ENCODE results near the gene YY1AP1. TPM values are rescaled to one million over a fixed set of nuclear protein-coding genes. Genes with fewer than 3 reads are reported as not detected.
"Not testable (repeated sequence)": the region's sequence is repeated elsewhere in the genome, so short reads cannot be mapped to it uniquely, and the experiment has no call there.

YY1AP1 gene
- total RNA-seq, 2 donors from 2014 or later: 41.9 to 62.1 TPM

DNA sequence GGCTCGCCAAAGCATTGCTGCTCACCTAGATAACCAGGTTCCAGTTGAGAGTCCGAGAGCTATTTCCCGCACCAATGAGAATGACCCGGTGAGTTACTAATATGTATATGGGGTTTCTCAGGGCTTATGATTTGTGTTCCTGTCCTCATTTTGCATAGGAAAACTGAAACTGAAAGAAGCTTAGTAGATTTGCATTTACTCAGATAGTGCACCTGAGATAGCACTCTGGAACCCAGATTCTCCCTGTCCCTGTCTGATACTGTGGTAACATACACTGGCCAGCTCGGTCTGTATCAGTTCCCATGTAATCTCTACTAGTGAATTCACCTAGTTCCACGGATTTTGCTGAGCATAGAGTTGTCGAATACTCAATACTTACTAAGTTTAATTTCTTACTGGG is 28.5 kb upstream of the YY1AP1 start:
- intact Hi-C loops (cut with DNase I): no loop called here
- TF ChIP-seq, protein P1, sequence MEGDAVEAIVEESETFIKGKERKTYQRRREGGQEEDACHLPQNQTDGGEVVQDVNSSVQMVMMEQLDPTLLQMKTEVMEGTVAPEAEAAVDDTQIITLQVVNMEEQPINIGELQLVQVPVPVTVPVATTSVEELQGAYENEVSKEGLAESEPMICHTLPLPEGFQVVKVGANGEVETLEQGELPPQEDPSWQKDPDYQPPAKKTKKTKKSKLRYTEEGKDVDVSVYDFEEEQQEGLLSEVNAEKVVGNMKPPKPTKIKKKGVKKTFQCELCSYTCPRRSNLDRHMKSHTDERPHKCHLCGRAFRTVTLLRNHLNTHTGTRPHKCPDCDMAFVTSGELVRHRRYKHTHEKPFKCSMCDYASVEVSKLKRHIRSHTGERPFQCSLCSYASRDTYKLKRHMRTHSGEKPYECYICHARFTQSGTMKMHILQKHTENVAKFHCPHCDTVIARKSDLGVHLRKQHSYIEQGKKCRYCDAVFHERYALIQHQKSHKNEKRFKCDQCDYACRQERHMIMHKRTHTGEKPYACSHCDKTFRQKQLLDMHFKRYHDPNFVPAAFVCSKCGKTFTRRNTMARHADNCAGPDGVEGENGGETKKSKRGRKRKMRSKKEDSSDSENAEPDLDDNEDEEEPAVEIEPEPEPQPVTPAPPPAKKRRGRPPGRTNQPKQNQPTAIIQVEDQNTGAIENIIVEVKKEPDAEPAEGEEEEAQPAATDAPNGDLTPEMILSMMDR (IDR thresholded peaks at IDR 0.05): no peak
- no peak for DNase-seq
- H3K27ac ChIP-seq: no peak overlapping the region
- H3K27me3 ChIP-seq: no peaks in the 10 kb centered on the region
- H3K36me3 ChIP-seq: no peaks in the 10 kb centered on the region
- H3K9me3 ChIP-seq: no peaks in the 10 kb centered on the region
- no peak overlapping the region for H3K4me3 ChIP-seq
- H3K4me1 ChIP-seq: no peaks in the 10 kb centered on the region
- no peak overlapping the region for H3K9ac ChIP-seq (ENCODE audit: low read depth in 2 of 2, low read length in 2 of 2)

DNA sequence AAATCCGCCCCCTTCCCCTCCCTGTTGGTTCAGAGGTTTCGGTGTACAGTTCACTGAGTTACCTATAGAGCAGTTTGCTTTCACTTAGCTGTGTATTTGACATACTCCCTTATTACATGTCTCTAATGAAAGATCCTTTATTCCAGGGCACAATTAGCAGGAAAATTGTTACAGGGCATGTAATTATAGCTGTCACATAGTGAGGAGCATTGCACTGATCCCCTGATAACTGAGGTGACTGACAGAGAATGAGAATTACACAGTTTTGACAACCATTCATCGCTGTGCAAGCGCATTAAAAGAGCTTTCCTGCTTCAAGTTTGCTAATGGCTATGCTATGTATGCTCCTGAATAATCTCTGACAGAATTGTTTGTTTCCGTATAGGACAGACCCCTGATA is 27.2 kb upstream of the YY1AP1 start:
- H3K9me3 ChIP-seq: no peaks in the 10 kb centered on the region
- H3K9ac ChIP-seq (ENCODE audit: low read depth in 2 of 2, low read length in 2 of 2): no peak overlapping the region
- TF ChIP-seq, protein P1 (IDR thresholded peaks at IDR 0.05): no peak
- intact Hi-C loops (cut with DNase I): no loop called here
- H3K36me3 ChIP-seq: no peaks in the 10 kb centered on the region
- no peak overlapping the region for H3K4me3 ChIP-seq
- DNase-seq: no peak
- H3K27me3 ChIP-seq: no peaks in the 10 kb centered on the region
- no peak overlapping the region for H3K27ac ChIP-seq
- H3K4me1 ChIP-seq: no peaks in the 10 kb centered on the region

DNA sequence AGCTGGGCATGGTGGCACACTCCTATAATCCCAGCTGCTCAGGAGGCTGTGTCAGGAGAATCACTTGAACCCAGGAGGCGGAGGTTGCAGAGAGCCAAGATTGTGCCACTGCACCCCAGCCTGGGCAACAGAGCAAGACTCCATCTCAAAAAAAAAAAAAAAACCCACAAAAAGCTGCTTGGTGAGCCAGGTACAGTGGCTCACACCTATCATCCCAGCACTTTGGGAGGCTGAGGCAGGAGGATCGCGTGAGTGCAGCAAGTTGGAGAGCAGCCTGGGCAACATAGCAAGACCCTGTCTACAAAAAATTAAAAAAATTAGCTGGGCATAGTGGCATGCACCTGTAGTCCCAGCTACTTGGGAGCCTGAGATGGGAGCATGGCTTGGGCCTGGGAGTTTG is 26.5 kb upstream of the YY1AP1 start:
- DNase-seq; H3K9me3 ChIP-seq; H3K4me1 ChIP-seq; intact Hi-C loops (cut with DNase I); H3K36me3 ChIP-seq; H3K27ac ChIP-seq; H3K4me3 ChIP-seq; H3K9ac ChIP-seq (ENCODE audit: low read depth in 2 of 2, low read length in 2 of 2); H3K27me3 ChIP-seq: not testable (repeated sequence)

DNA sequence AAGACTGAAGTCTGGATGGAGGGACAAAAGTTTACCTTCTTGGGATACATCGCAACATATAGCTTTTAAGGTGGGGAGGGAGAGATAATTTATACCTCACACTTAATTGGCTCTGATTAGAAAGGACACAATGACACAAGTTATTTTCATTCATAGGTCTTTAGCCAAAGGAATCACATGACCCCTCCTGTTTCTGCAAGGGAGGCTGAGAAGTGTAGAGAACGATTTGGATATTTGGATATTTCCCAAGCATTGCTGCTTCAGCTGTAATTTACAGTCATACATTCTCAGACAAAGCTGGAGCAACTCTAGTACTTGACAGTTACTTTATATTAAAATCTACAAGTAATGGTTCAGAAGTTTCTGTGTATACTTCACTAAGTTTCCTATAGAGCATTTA is 24.5 kb upstream of the YY1AP1 start:
- intact Hi-C loops (cut with DNase I): no loop called here
- Histone ChIP-seq H3K36me3 (no peaks in the 10 kb centered on the region), H3K4me3 (no peak overlapping the region), H3K27ac (no peak overlapping the region), H3K9me3 (no peaks in the 10 kb centered on the region), H3K27me3 (no peaks in the 10 kb centered on the region), H3K4me1 (no peaks in the 10 kb centered on the region), H3K9ac (ENCODE audit: low read depth in 2 of 2, low read length in 2 of 2) (no peak overlapping the region)
- no peak for DNase-seq
- TF ChIP-seq, protein P1 (IDR thresholded peaks at IDR 0.05): no peak

DNA sequence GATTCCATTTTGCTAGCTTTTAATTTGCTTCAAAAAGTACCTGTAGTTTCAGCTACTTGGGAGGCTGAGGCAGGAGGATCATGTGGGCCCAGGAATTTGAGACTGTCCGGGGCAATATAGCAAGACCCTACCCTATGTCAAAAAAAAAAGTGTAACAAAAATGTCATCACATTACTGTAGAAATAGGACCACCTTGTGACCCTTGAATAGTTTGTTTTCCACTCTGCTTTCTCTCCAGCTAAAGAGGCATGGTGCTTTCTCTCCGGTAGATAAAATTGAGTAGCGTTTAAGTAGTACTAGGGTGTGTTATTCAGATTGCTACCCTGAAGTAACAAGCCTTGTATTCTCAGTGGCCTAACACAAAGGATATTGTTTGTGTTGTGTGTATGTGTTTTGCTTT is 24.1 kb upstream of the YY1AP1 start:
- H3K27me3 ChIP-seq; intact Hi-C loops (cut with DNase I); H3K36me3 ChIP-seq; H3K4me1 ChIP-seq; DNase-seq; H3K9me3 ChIP-seq; H3K4me3 ChIP-seq; H3K27ac ChIP-seq; H3K9ac ChIP-seq (ENCODE audit: low read depth in 2 of 2, low read length in 2 of 2): not testable (repeated sequence)

DNA sequence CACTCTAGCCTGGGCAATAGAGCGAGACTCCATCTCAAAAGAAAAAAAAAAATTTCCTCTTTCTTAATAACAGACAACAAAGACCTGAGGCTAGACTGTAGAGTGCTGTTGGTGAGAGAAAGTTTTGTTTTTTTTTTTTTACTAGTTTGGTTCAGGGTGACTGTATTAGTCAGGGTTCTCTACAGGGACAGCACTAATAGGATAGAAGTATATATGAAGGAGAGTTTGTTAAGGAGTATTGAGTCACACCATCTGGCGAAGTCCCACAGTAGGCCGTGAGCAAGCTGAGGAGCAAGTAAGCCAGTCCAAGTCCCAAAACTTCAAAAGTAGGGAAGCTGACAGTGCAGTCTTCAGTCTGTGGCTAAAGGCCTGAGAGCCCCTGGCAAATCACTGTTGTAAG is 22.9 kb upstream of the YY1AP1 start:
- H3K27me3 ChIP-seq; H3K9me3 ChIP-seq; intact Hi-C loops (cut with DNase I); H3K4me1 ChIP-seq; H3K4me3 ChIP-seq; DNase-seq; H3K36me3 ChIP-seq; H3K27ac ChIP-seq; H3K9ac ChIP-seq (ENCODE audit: low read depth in 2 of 2, low read length in 2 of 2): not testable (repeated sequence)

DNA sequence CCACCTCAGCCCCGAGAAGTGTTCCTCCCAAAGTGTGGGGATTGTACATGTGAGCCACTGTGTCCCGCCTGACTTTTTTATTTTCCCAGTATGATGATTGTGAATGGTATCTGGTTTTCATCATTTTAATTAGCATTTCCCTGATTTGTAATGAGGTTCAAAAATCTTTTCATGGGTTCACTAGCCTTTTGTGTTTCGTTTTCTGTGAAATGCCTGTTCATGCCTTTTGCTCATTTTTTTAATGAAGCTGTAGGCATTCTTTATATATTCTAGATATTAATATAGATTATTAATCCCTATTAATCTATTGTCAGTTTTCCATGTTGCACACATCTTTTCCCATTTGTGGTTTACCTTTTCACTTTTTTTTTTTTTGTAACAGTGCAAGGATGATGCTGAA is 20.8 kb upstream of the YY1AP1 start:
- intact Hi-C loops (cut with DNase I): no loop called here
- TF ChIP-seq, protein P1 (IDR thresholded peaks at IDR 0.05): no peak
- DNase-seq: no peak

More for the DNA sequence above, 20.8 kb upstream of the YY1AP1 start:
- no peaks in the 10 kb centered on the region for H3K9me3 ChIP-seq
- no peaks in the 10 kb centered on the region for H3K36me3 ChIP-seq
- no peaks in the 10 kb centered on the region for H3K27me3 ChIP-seq
- no peak overlapping the region for H3K27ac ChIP-seq
- H3K9ac ChIP-seq (ENCODE audit: low read depth in 2 of 2, low read length in 2 of 2): no peak overlapping the region
- H3K4me3 ChIP-seq: no peak overlapping the region
- no peaks in the 10 kb centered on the region for H3K4me1 ChIP-seq
